Ishikawa (cell line): ENCODE data around the gene STAMBP.

ENCODE experiments used
- CEBPB ChIP-seq: IDR thresholded peaks from 2 replicates; pipeline ENCODE4 v1.6.1; 2012
- CREB1 ChIP-seq: IDR thresholded peaks from 2 replicates; pipeline ENCODE4 v1.6.1; 2012; ENCODE audit warnings: low read depth
- EGR1 ChIP-seq: IDR thresholded peaks from 2 replicates; pipeline ENCODE4 v1.6.1; 2012
- EP300 ChIP-seq: IDR thresholded peaks from 2 replicates; pipeline ENCODE4 v1.6.1; 2012; ENCODE audit warnings: borderline replicate concordance
- FOXM1 ChIP-seq: IDR thresholded peaks from 2 replicates; pipeline ENCODE4 v1.6.1; 2012; ENCODE audit warnings: low read depth, borderline replicate concordance
- MAX ChIP-seq: IDR thresholded peaks from 2 replicates; pipeline ENCODE4 v1.6.1; 2012
- NFIC ChIP-seq: IDR thresholded peaks from 2 replicates; pipeline ENCODE4 v1.6.1; 2012
- RAD21 ChIP-seq: IDR thresholded peaks from 2 replicates; pipeline ENCODE4 v1.6.1; 2012; ENCODE audit warnings: low read depth
- REST ChIP-seq: IDR thresholded peaks from 2 replicates; pipeline ENCODE4 v1.6.1; 2012; ENCODE audit warnings: low read depth, mild to moderate bottlenecking
- TAF1 ChIP-seq: IDR thresholded peaks from 2 replicates; pipeline ENCODE4 v1.6.1; 2012; ENCODE audit warnings: low read depth, mild to moderate bottlenecking
- USF1 ChIP-seq: IDR thresholded peaks from 2 replicates; pipeline ENCODE4 v1.6.1; 2012
- YY1 ChIP-seq: IDR thresholded peaks from 2 replicates; pipeline ENCODE4 v1.6.1; 2012; ENCODE audit warnings: low read depth

- TF ChIP-seq EP300 (no peak), TAF1 (no peak), MAX (no peak), RAD21 (no peak), REST (no peak), EGR1 (no peak), NFIC (no peak), USF1 (no peak), CREB1 (no peak), YY1 (no peak), CEBPB (no peak), FOXM1 (no peak)
Measured at GRCh38 chr2:73841912-73842738, 13.4 kb downstream of the STAMBP start.
